HFFc6 (cell line): ENCODE results near the gene ZBTB16. TPM values are rescaled to one million over a fixed set of nuclear protein-coding genes. Genes with fewer than 3 reads are reported as not detected.

Experiments used
- DNase-seq: peaks from one replicate; pipeline ENCODE4 v3.0.0-alpha.2; 2018
- H3K27ac Mint-ChIP-seq: 2 replicates; pipeline ENCODE4 v1.8.0; 2020; ENCODE audit warnings: mild to moderate bottlenecking, mixed read lengths
- H3K27me3 Mint-ChIP-seq: 2 replicates; pipeline ENCODE4 v1.8.0; 2021; ENCODE audit warnings: mild to moderate bottlenecking, moderate library complexity, mixed read lengths; ENCODE audit not compliant: insufficient read depth
- H3K36me3 Mint-ChIP-seq: 2 replicates; pipeline ENCODE4 v1.8.0; 2021; ENCODE audit warnings: low read depth, mixed read lengths
- H3K4me1 Mint-ChIP-seq: 2 replicates; pipeline ENCODE4 v1.8.0; 2020; ENCODE audit warnings: low read depth, mixed read lengths
- H3K4me3 Mint-ChIP-seq: 2 replicates; pipeline ENCODE4 v1.8.0; 2020; ENCODE audit warnings: mild to moderate bottlenecking, moderate library complexity, mixed read lengths
- H3K9me3 Mint-ChIP-seq: 2 replicates; pipeline ENCODE4 v1.8.0; 2020; ENCODE audit warnings: mild to moderate bottlenecking, mixed read lengths
- CTCF ChIP-seq: fragments of 200-600 bp; sonication (generic); IDR thresholded peaks from 2 replicates; pipeline ENCODE4 v1.5.0; 2021; ENCODE audit warnings: antibody characterized with exemption, mild to moderate bottlenecking
- total RNA-seq, 6 experiments: library from RNA; stranded (reverse); fragmentation: NEBNext Ultra II Directional; extraction: Animal tissue kit (Norgen Biotek cat#: 25700); gene quantifications; 2 replicates in 1 of 6; 3 replicates in 5 of 6; pipeline ENCODE4 v1.2.3, GENCODE V29; 2021

The ZBTB16 gene
- total RNA-seq, 6 experiments from 2014 or later, result not detected

- no peak for TF ChIP-seq CTCF
- Mint-ChIP-seq H3K27ac (no peak overlapping the region), H3K9me3 (no peaks in the 10 kb centered on the region), H3K27me3 (peaks cover 46% of the 10 kb centered on the region), H3K4me1 (no peaks in the 10 kb centered on the region), H3K36me3 (no peaks in the 10 kb centered on the region), H3K4me3 (no peak overlapping the region)
- no peak for DNase-seq
Measured at GRCh38 chr11:114211444-114212121, 152.1 kb downstream of the ZBTB16 start.

- no peaks in the 10 kb centered on the region for H3K4me1 Mint-ChIP-seq
- no peaks in the 10 kb centered on the region for H3K9me3 Mint-ChIP-seq
- no peak for DNase-seq
- peaks cover 56% of the 10 kb centered on the region for H3K27me3 Mint-ChIP-seq
- no peak overlapping the region for H3K4me3 Mint-ChIP-seq
- H3K27ac Mint-ChIP-seq, result no peak overlapping the region
- no peaks in the 10 kb centered on the region for H3K36me3 Mint-ChIP-seq
- no peak for TF ChIP-seq CTCF
Measured at GRCh38 chr11:114213622-114214021, 154.1 kb downstream of the ZBTB16 start.

GRCh38 chr11:114215428-114215827 is 155.9 kb downstream of the ZBTB16 start:
- H3K36me3 Mint-ChIP-seq, result no peaks in the 10 kb centered on the region
- no peak for TF ChIP-seq CTCF
- DNase-seq, result no peak
- H3K27me3 Mint-ChIP-seq, result peaks cover 46% of the 10 kb centered on the region
- no peak overlapping the region for H3K27ac Mint-ChIP-seq
- no peaks in the 10 kb centered on the region for H3K4me1 Mint-ChIP-seq
- no peaks in the 10 kb centered on the region for H3K9me3 Mint-ChIP-seq
- H3K4me3 Mint-ChIP-seq, result no peak overlapping the region

GRCh38 chr11:114215871-114216795 is 156.6 kb downstream of the ZBTB16 start:
- Mint-ChIP-seq H3K36me3 (no peaks in the 10 kb centered on the region), H3K27ac (no peak overlapping the region), H3K4me1 (no peaks in the 10 kb centered on the region), H3K9me3 (no peaks in the 10 kb centered on the region), H3K27me3 (peaks cover 45% of the 10 kb centered on the region), H3K4me3 (no peak overlapping the region)
- DNase-seq, result no peak
- no peak for TF ChIP-seq CTCF

GRCh38 chr11:114216796-114217180 is 157.3 kb downstream of the ZBTB16 start:
- Mint-ChIP-seq H3K4me3 (no peak overlapping the region), H3K27me3 (peaks cover 39% of the 10 kb centered on the region), H3K27ac (no peak overlapping the region), H3K4me1 (no peaks in the 10 kb centered on the region), H3K36me3 (no peaks in the 10 kb centered on the region), H3K9me3 (no peaks in the 10 kb centered on the region)
- no peak for TF ChIP-seq CTCF
- no peak for DNase-seq
